WI38 (cell line): ENCODE data around the gene DGCR2.

Experiments used
- H3K4me3 ChIP-seq: 2 replicates; pipeline ENCODE4 v1.5.1; 2011; ENCODE audit warnings: low read depth, mild to moderate bottlenecking, control low read depth, low read length
- TF ChIP-seq, protein P1 (sequence below): IDR thresholded peaks from 2 replicates; pipeline ENCODE4 v1.5.1; 2012; ENCODE audit warnings: low read depth, mild to moderate bottlenecking, control low read depth, low read length

The DGCR2 gene

DNA sequence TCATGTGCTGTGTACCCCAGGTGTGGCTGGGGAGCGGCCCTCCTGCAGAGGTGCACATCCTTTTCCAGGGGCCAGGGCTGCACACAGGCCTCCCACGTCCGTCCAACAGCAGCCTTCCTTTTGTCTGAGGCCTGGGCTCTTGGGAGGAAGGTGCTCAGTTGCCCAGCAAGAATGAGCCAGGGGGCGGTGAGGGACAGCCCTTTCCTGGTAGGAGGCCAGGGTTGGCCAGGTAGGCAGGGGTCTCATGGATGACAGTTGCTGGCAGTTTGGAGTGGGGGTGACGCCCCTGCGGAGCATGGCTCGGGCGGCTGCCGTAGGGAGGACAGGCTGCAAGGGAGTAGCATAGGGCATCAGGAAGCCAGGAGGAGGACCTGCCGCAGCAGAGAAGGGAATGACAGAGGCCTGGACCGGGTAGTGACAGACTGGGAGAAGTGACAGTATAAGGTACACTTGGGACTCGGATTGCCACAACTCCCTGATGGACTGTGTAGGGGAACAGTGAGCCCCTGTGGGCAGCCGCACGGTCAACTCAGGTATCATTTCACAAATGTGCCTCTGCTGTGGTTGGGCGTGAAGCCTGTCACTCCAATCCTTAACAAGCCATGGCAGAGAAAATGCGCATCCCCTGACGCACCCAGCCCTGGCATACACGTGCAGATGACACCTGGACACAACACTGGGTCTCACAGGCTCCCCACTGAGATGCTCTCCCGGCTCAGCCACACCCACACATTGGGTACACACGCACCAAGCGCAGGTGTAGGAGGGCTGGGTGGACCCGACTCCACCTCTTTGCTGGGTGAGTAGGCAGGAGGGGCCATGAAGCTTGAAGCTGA is 79.7 kb downstream of the DGCR2 start:
- H3K4me3 ChIP-seq: no peak overlapping the region
- TF ChIP-seq, protein P1, sequence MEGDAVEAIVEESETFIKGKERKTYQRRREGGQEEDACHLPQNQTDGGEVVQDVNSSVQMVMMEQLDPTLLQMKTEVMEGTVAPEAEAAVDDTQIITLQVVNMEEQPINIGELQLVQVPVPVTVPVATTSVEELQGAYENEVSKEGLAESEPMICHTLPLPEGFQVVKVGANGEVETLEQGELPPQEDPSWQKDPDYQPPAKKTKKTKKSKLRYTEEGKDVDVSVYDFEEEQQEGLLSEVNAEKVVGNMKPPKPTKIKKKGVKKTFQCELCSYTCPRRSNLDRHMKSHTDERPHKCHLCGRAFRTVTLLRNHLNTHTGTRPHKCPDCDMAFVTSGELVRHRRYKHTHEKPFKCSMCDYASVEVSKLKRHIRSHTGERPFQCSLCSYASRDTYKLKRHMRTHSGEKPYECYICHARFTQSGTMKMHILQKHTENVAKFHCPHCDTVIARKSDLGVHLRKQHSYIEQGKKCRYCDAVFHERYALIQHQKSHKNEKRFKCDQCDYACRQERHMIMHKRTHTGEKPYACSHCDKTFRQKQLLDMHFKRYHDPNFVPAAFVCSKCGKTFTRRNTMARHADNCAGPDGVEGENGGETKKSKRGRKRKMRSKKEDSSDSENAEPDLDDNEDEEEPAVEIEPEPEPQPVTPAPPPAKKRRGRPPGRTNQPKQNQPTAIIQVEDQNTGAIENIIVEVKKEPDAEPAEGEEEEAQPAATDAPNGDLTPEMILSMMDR: no peak

DNA sequence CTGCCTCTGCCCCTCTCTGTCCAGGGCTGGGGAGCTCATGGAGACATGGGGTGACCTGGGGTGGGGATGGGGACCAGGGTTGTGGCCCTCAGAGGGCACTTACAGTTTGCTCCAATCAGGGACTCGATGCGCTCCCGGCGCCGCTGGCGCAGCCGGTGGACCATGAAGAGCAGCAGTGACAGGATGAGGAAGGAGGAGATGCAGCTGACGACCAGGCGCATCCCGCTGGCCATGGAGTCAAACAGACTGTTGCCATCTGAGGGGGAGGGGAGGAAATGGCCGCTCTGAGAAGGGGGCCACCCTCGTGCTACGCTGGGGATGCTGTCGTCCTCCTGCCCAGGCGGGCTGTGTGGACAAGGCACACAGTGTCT is 80.5 kb downstream of the DGCR2 start:
- H3K4me3 ChIP-seq: no peak overlapping the region
- TF ChIP-seq, protein P1: no peak

DNA sequence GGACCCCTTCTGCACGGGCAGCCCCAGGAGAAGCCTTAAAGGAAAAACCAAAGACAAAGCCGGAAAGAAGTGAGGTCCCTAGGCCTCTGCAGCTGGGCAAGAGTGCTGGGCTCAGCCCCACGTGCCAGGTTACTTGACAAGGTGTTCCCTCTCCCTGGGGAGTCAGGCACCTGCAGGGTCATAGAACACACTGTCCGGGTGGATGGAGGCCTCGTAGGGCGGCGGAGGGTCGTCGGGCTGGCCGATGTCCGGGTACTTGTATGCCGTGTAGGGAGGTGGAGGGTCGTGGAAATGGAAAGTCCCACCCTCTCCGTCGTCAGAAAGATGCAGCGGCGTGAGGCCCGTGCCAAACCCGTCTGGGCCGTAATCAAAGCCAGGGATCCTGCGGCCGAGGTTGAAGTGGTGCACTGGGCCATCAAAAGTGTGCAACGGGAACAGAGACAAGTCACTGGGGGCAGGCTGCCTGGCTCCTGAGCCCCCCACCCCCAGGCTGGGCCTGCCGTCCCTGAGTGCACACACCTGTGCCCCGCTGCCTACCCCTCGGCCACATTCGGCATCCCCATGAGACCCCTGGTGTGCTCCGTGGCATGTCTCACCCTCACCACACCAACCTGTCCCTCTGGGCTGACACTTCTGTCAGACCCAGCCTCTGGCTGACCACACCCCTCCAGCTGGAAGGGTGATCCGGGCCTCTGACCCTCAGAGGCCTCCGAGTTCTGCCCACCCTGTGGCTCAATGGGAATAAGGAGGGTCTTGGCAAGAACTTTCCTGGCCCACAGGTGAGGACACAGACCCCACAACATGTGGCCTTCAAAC is 81.1 kb downstream of the DGCR2 start:
- TF ChIP-seq, protein P1: no peak
- no peak overlapping the region for H3K4me3 ChIP-seq

DNA sequence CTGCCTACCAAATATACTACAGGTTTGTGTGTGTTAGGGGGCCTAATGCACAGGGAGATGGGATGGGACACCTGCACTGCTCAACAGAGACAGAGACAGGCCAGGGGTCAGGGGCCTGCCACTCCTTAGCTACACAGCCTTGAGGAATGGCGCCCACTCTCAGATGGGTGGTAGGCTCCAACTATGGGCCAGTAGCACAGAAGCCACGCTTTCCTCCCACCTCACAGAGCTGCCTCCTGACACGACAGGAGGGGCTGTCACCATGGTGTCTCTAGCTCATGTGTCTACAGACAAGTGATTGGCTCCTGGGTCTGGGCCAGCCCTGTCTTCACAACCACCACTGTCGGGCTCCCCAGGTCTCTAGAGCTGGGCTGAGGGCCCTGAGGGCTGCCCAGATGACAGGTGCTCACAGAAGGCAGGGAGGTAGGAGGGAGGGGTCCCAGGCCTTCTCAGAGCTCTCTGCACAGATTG is 81.8 kb downstream of the DGCR2 start:
- no peak overlapping the region for H3K4me3 ChIP-seq
- TF ChIP-seq, protein P1: no peak

DNA sequence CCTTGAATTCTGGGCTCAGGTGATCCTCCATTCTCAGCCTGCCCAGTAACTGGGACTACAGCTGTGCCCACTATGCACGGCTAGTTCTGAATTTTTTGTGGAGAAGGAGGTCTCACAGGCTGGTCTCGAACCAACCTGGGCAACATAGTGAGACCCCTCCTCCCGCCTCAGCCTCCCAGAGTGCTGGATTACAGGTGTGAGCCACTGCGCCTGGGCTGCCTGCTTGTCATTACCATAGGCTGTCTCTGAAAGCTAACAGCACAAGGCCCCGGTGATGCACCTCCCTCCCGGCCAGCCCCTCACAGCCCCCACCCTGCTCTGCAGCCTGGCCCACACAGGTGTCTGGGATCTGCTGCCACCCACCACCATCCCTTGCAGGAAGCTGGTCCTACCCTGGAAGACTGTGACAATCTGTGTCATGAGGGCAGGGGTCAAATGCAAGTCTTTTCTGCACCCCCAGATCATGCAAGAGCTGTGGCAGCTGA is 82.4 kb downstream of the DGCR2 start:
- TF ChIP-seq, protein P1: no peak
- H3K4me3 ChIP-seq: no peak overlapping the region

DNA sequence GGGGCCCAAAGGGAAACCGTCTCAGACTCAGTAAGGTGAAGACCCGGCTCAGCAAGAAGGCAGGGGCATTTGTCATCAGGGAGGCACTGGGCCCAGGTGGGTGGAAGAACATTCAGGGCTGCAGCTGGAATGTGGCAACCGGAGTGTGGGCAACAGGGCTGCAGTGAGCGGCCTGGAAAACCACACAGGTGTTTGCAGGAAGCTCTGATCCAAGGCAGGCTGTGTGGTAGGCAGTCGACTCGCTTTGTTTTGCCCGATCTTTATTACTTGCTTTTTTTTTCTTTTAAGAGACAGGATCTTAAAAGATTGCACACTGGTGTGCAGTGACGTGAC is 82.8 kb downstream of the DGCR2 start:
- no peak overlapping the region for H3K4me3 ChIP-seq
- TF ChIP-seq, protein P1: no peak
